NCI-H748 (cell line): Measurements from ENCODE around the gene TMSB10.
A peak's percentile ranks its signal among the peaks of the same experiment; 100 is the strongest.

Source experiments
- DNase-seq: peaks from one replicate; lab custom pipeline; 2025; ENCODE audit not compliant: unreplicated experiment; lab: John Stamatoyannopoulos, UW

Gene TMSB10

DNA sequence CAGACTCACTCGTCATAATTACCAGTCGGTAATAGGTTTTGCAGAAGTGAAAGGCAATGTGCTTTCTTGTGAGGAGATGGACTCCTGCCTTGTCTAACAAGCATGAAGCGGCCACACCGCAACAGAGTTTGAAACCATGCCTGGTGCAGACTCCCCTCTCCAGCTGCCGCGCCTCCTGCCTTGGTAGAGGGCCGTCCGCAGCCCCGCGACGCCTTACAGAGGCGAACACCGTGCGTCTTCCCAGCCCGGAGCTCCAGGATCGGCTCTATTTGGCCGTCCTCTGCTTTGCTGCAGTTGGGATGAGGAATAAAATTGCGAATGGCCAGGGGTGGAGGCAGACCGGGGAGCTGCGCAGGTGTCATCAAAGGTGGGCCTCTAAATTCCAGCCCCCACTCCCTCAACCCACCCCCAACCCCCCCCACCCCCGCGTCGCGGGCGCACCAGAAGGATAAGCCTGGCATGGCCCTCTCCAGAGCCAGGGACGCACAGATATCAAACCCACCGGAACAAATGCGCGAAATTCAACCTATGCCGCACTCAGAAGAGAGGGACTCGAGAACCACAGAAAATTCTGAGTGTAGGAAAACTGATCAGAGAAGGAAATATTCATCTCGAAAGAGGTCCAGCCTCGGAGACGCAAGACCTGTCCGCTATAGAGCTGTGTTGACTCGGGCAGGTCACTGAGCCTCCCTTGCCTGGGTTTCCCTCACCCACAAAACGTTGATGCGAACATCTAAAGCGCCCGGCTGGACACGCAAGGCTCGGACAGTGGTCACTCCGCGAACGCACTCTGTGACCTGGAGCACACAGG lies 25.7 kb upstream of the TMSB10 start:
- peak; percentile 21 for DNase-seq

DNA sequence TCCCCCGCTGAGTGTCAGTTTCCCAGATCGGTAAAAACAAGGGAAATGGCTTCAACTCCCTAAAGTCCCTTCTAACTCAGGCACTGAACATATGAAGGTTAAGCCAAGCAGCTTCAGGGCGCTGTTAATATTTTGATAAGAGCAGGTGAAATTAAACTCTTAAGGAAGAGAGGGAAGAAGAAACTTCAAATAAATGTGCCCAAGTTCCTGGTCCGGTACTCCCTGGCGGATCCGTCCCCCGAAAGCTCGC lies 25.1 kb upstream of the TMSB10 start:
- no peak for DNase-seq

DNA sequence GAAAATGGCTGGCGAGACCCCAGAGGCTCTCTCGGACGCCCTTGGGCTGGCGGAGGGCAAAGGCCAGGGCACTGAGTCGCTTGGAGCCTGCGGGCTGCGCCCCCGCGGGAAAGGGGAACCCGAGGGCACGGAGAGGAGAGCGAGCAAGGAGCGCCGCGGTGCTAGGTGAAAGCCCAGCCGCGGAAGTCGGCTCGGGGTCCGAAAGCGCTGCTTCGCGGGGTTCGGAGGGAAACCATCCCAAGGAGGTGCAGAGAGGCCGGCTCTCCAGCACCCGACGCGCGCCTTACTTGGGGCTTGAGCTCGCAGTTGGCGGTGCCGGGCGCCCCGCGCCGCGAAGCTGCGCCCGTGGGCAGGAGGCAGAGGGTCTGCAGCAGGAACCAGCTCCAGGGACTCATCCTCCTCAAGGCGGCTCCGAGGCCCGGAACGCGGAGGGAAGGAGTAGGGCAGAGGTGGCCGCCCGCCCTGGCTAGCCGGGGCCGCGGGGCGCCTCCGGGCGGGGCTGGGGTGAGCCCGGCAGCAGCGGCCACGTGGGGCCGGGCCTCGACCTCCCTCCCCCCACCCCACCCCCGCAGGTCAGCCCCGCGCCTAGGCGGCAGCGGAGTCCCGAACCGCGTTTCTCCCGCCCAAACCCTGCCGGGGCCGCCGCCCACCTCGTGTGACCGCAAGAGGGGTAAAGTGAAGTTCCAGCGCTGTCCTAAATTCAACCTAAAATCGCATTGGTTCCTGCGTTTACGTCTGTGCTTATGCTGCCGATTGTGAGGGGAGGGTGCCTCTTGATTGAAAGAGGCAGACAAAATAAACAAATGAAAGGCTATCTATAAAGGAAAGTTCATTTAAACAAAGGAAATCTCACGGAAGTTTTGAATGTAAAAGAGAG lies 24.6 kb upstream of the TMSB10 start, which contains the start of gene TRABD2A:
TRABD2A (minus strand) TSS at position 440 of the 877 bp plus-strand sequence; CDS start at position 395, 45 bp downstream.
- DNase-seq: peak; percentile 22

DNA sequence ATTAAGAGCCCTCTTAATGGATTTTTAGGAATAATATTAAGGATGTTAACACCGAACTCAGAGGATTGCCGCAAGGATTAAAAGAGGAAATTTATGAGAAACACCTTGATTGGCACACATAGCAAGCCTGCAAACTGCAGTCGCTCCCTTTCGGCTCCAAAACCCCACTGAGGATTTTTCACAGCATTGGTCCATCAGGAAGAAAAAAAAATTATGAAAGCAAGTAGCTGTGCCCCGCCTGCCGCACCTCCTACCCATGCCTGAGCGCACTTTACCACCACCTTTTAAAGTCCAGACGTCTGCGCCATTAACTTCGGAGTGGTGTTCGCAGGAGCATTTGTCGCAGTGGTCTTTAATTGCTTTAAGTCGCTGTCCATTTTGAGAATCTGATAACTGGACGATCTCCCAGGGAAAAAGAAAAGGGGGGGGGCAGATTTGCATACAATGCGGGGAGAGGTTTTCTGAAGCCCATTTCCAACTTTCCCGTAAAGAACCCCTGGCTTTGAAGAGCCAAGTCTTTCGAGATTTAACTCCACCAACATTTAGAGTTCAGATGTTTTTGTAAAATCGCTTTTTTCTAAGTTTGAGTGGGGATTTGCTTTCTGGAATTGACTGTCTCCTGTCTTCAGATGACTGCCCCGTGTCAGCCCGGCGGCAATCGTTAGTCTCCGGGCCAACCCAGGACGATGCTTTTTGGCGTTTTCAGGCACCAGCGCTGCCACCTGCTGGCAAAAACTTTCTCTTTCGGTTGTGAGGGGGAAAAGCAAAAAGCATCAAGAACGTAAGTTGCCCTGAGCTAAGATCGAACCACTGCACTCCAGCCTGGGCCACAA lies 23.7 kb upstream of the TMSB10 start:
- peak; percentile 57 for DNase-seq

DNA sequence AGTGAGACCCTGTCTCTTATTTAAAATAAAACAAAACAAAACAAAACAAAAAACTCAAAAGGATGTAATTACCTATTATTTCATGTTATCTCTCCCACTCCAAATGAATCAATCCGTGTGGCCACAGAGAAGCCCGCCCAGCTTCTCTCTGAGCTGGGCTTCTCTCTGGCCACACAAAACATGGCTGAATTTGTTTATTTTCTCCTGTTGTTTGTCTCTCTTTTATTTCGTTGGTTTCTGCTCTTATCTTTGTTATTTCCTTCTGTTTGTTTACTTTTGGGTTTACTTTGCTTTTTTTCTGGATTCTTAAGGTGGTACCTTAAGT lies 23.1 kb upstream of the TMSB10 start:
- no peak for DNase-seq

DNA sequence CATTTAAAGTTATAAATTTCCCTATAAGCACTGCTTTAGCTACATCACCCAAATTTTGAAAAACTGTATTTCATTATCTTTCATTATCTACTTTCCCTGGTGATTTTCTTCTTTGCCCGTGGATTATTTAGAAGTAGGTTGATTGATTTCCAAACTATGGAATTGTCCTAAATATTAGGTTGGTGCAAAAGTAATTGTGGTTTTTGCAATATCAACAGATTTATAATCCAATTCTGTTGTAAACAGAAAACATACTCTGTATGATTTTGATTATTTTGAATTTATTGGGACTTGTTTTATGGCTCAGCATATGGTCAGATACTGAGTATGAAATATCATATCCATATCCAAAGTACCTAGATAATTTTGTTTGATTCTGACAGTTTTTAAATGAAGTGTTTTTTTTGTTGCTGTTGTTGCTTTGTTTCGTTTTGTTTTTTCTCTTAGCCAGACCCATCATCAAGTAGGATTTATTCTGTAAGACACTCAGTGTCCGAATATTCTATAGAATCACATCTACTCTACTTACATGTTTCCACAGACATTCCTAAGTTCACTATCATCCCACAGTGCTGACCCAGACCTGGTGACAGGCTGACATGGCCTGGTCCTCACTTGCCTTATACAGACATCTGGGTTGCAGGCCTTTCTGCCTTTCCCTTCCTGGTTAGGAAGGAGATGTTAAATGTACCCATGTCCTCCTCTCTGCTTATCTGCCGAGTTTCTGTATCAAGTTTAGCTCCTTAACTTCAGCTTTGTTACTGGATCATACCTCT lies 22.5 kb upstream of the TMSB10 start:
- no peak for DNase-seq

DNA sequence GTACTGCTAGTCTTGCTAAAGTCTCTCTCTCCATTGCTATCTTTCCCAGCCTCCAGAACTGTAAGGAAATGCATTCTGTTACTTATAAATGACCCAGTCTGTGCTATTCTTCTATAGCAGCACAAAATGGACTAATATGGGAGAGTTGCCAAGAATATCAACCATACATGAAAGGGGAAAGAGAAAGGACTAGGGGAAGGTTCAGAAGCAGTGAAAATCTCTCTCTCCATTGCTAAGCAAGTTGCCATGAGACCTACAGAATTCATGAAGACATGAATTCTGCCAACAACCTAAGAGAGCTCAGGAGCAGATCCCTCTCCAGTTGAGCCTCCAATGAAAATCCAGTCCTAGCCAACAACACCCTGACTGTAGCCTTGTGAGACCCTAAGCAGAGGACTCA lies 21.0 kb upstream of the TMSB10 start:
- DNase-seq: no peak

DNA sequence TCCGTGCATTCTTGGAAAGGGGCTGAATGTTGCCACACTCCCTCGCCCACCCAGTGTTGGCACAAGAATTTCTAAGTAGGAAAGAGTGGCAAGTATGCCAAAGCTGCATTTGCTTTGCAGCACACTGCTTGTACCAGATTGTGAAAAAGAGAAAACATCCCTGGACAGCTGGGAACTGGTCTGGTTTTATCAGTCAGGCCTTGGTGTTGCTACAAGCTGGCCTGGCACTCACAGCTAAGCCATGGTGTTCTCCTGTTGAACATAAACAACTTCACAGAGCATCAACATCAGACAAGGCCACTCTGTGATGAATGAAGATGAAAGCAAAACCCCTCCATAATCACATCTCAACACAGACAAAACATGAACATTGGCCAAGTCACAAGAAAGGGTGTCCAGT lies 20.3 kb upstream of the TMSB10 start:
- DNase-seq: no peak

DNA sequence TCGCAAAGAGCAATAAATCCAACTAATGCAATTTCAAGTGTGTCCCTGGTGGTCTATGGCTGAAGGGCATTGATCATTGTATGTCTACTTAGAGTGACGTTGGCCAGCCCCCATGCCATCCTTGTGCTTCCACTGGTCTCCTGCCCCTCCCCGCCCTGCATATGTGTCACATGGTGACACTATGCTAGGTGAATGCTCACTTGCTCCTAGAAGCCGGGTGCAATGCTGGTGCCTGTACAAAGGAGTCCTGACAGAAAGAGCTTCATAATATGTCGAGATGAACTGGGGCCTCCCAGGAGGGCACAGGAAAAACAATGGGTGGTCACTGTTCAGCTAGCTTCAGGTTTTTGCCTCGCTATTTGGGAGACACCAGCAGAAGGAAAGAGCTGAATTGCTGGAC lies 18.7 kb upstream of the TMSB10 start:
- no peak for DNase-seq

DNA sequence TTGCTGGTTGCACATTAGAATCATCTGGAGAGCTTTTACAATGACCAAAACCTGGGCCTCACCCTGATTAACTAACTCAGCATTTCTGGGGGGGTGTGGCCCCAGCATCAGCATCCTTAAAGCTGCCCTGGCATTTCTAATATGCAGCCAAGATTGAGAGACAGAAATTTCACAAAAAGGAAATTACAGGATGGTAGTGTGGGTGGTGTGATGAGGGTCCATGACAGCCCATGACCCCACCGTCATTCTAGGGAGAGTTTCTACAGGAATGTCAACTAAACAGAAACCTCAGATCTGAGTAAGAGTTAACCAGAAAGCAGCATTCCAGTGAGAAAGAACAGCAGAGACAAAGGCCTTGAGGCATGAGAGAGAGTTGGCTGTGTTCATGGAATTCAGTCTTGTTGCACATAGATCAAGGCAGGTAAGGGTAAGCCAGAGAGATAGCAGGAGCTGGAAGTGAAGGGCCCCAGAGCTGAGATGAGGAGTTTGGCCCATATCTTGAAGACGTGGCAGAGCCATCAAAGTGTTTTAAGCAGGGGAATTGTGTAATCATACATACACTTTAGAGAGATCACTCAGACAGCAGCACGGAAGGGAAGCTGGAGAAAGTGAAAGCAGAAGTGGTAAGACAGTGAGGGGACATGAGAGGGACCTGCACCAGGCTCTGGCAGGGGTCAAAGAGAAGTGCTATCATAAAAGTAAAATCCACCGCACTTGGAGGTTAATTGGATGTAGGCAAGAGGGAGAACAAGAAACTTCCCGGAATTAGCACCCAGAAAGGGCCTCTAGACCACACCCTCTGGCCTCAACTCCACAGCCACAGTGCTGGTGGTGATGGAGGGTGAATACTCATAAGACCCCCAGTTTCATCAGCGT lies 16.8 kb upstream of the TMSB10 start:
- no peak for DNase-seq

DNA sequence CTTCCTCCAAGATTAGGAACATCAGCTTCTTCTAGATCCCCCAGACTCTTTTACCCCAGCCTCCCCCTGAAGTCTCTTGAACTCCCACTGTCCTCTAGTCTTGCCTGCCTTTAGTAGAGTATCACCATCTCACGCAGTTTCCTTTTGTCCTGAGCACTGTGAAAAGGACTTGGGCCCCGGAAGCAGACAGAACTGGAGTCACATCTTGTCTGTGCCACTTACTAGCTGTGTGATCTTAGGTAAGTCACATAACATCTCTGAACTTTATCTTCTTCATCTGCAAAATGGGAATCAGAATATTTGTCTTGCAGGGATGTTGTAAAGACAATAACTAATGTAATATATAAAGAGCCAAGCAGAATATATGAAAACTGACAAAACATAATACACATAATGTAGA lies 16.1 kb upstream of the TMSB10 start:
- no peak for DNase-seq

DNA sequence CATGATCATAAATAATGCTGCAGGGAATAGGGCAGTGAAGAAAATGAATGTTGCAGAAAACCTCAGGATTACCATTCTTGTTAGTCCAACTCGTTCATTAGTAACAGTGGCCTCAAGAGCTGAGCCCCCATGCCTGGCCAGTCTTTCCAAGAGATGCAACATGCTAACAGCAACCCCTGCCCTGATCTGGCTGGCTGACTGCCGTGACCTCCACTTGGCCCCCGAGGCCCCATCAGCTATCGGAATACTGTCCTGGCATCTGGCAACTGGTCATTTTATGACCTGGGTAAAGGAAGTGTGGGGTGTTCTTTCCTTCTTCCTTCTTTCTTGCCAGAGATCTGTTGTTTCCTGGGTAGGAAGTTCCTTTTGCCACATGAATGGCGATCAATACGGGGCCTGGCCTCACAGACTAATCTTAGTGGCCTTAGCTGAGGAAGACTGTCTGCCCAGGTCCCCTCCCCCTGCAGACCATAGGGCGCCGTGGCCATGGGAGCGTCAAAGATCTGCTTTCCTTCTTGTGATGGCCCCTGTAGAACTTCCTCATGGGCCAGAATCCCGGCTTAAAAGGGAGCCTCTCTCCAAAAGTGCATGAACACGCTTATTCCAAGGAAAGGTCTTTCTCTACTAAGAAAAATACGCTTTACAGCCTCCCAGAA lies 14.0 kb upstream of the TMSB10 start:
- DNase-seq: no peak

DNA sequence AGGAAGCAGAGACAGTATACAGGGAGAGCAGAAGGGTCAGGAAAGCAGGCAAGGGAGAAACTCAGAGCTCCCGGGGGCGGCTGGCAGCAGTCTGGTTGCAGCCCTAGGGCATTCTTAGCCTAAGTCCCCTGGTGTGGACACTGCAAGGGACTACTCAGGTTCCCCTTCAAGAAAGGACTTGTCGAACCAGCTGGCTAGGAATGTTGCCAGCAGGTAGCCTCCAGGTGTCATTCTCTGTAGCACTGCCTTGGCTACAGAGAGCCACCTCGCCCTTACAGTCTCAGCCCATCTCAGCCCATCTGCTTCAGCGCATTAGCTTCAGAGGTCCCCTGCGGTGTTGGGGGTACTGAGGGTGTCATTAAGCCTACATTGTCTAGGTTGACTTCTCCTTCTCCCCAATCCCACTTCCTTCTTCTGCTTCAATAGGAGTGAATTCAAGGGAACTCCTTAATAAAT lies 11.3 kb upstream of the TMSB10 start:
- peak; percentile 4 for DNase-seq

DNA sequence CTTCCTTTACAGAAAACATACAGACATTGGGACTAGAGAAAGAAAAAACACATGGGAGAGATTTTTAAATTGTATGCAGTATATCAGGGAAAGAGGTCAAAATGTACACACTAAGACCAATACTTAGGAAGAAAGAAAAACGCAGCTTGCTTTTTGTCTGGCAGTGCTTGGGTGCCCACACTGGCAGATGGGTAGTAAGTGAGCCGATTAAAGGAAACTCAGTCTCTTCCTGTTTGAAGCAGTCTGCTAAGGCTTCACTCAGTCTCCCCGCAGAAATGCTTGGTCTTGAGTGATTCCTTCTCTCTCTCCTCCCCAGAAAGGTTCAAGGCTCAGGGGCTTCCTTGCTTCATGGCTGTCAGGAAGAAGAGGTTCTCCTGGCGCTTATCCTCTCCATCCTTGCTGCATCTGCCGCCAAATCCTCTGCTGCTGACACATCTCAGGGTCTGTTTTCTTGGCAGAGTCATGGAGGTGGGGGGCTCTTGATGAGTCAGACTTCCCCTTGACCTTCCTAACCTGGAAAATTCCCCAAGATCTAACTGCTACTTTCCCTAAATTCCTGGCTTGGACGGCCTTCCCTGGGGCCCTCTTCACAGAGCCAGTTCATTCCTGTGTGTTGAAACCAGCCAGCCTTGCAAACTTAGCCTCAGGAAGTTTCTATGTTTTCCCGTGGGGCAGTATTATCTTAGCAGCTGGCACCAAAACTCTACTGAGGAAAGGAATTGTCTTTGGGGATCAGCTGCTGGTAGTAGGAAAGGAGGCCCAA lies 10.5 kb upstream of the TMSB10 start:
- no peak for DNase-seq

DNA sequence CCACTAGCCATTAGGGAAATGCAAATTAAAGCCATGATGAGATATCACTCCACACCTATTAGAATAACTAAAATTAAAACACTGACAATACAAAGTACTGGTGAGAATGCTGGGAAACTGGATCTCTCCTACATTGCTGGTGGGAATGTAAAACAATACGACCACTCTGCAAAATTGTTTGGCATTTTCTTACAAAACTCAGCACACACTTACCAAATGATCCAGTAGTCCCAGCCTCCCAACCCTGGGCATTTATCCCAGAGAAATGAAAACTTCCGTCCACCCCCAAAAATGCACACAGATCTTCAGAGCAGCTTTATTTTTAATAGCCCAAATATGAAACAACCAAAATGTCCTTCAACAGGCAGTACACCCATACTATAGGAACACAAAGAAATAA lies 8.9 kb upstream of the TMSB10 start:
- DNase-seq: no peak

DNA sequence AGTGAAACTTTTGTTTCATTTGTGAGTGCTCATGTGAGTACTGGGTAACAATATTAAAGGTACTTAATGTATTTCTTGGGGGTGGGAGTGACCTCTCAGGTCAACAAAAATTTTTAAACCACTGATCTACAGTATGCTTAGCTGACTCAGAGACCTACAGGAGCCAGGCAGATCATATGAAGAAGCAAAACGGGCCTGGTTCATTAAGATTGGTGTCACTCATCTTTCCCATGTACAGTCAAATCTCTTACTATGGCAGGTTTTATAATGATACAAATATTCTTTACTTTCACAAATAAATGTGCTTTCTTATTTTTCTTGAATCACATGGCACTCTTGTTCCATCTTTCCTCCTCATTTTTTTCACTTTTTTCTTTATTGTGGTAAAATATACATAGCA lies 7.7 kb upstream of the TMSB10 start:
- DNase-seq: no peak

DNA sequence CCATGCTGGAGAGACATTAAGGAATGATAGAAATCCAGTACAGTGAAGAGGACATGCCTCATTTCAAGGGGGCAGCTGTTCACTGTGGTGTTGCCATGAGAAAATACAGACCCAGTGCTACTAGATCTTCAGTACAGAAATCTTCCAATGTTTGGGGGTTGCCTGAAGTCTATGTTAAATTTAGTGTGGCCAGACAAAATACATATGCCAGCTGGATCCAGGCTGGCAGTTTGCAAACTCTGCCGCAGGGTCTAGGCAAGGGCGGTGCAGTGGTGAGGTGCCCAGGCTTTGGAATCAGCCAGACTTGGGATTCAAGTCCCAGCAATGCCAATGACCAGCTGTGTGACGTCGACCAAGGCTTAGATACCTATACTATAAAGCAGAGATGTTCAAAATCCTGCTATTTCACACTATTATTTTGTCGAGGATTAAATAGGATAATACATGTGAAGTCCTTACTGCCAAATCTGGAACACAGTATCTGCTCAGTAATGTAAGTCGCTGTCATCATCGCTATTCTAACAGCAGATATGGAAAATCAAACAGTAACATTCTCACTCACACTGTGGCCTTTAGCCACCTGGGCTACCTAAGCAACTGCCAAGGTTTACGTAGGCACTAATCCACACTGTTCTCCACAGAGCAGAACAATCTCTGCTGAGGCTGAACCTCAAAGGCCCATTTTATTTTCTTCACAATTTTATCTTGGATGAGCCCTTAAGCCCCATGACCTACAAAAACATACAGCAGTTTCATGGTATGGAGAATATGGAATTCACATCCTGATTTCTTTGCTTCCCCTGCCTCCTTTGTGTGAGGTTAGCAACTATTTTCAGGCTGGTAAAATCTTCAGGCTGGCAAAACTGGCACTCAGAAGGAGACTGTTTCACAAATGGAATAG lies 5.9 kb upstream of the TMSB10 start:
- DNase-seq: no peak

DNA sequence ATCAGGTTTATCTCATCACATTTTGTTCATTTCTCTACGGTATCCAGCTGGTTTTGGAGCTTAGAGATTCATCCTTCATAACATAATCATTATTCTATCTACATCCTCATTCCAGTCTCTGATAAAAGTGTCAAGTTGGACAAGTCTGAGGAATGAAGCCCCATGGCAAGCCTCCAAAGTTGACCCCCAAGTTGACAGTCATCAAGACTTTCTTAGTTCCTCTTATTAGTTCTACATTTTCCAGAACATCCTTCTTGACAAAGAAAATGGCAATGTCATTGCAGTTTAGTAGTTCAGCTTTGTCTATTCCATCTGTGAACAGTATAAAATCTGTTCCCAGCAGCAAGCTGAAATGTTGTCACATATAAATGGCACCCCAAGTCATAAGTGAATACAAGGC lies 4.5 kb upstream of the TMSB10 start:
- no peak for DNase-seq
